H1 (cell line): ENCODE data around the gene RNF44. TPM values are rescaled to one million over a fixed set of nuclear protein-coding genes. Genes with fewer than 3 reads are reported as not detected.

ENCODE experiments used
- CTCF ChIA-PET: fragments of 300-600 bp; sonication (Branson Sonifier 250); formaldehyde crosslinking; loops from one replicate; lab custom pipeline; 2021; ENCODE audit not compliant: partially characterized antibody; lab: Charles Lee
- POLR2A ChIA-PET: fragments of 300-600 bp; sonication (Branson Sonifier 250); formaldehyde crosslinking; loops from one replicate; lab custom pipeline; 2021; ENCODE audit warnings: inconsistent platforms; ENCODE audit not compliant: partially characterized antibody; lab: Charles Lee
- DNase-seq, 2 experiments: peaks; one replicate each; pipeline versions ENCODE4 v3.0.0 to v3.0.0-alpha.2; 2010 to 2022; ENCODE audit warnings: low spot score in 2 of 2, low read depth in 1 of 2, mixed read lengths in 1 of 2
- FAIRE-seq: peaks from 2 replicates; lab custom pipeline; 2011; peaks lifted over from hg19 to GRCh38; lab: Jason Lieb, UNC
- H2AFZ ChIP-seq: 2 replicates; pipeline ENCODE4 v1.8.1; 2012; ENCODE audit warnings: low read length, inconsistent platforms
- H2AK5ac ChIP-seq: 2 replicates; pipeline ENCODE4 v1.6.1; 2013; ENCODE audit warnings: low read depth, low read length
- H2BK120ac ChIP-seq: replicated peaks from 2 replicates; pipeline ENCODE3; 2013; ENCODE audit warnings: low read depth, low read length, inconsistent platforms
- H2BK12ac ChIP-seq: 2 replicates; pipeline ENCODE4 v1.6.1; 2013; ENCODE audit warnings: low read depth, low read length
- H2BK15ac ChIP-seq: 2 replicates; pipeline ENCODE4 v1.6.1; 2013; ENCODE audit warnings: low read length
- H2BK20ac ChIP-seq: 2 replicates; pipeline ENCODE4 v1.6.1; 2013; ENCODE audit warnings: low read length
- H2BK5ac ChIP-seq: 2 replicates; pipeline ENCODE4 v1.6.1; 2013; ENCODE audit warnings: low read depth, low read length
- H3K14ac ChIP-seq: 2 replicates; pipeline ENCODE4 v1.6.1; 2013; ENCODE audit warnings: inconsistent platforms; ENCODE audit not compliant: insufficient read length
- H3K18ac ChIP-seq: 2 replicates; pipeline ENCODE4 v1.6.1; 2013; ENCODE audit warnings: low read length; ENCODE audit errors: extremely low read depth
- H3K23ac ChIP-seq: 2 replicates; pipeline ENCODE4 v1.6.1; 2013; ENCODE audit warnings: inconsistent platforms; ENCODE audit not compliant: insufficient read length
- H3K23me2 ChIP-seq: 2 replicates; pipeline ENCODE4 v1.6.1; 2013; ENCODE audit warnings: low read depth, low read length
- H3K27ac ChIP-seq: 2 replicates; pipeline ENCODE4 v1.6.1; 2011; ENCODE audit warnings: low read depth, low read length, inconsistent platforms
- H3K27me3 ChIP-seq, 4 experiments: replicated peaks in 1 of 4; 1 replicate in 1 of 4; 2 replicates in 3 of 4; pipeline versions ENCODE4 v1.6.1 to v1.8.1; 2011 to 2013; ENCODE audit warnings: low read length in 3 of 4, mild to moderate bottlenecking in 3 of 4, inconsistent platforms in 2 of 4, mixed read lengths in 2 of 4, moderate library complexity in 1 of 4; ENCODE audit not compliant: control insufficient read depth in 3 of 4, insufficient read depth in 3 of 4; ENCODE audit errors: extremely low read depth in 1 of 4
- H3K36me3 ChIP-seq, 4 experiments: 2 replicates each; pipeline versions ENCODE4 v1.6.1 to v1.8.1; 2011 to 2013; ENCODE audit warnings: mild to moderate bottlenecking in 4 of 4, low read length in 3 of 4, moderate library complexity in 2 of 4, control low read depth in 1 of 4, inconsistent platforms in 1 of 4; ENCODE audit not compliant: insufficient read depth in 4 of 4, control insufficient read depth in 2 of 4
- H3K4ac ChIP-seq: replicated peaks from 2 replicates; pipeline ENCODE3; 2013; ENCODE audit warnings: low read length, low read depth, mixed read lengths, inconsistent platforms; ENCODE audit not compliant: insufficient read length
- H3K4me1 ChIP-seq, 4 experiments: replicated peaks in 1 of 4; 1 replicate in 1 of 4; 2 replicates in 3 of 4; pipeline versions ENCODE4 v1.6.1 to v1.8.1; 2011 to 2013; ENCODE audit warnings: low read length in 3 of 4, inconsistent platforms in 2 of 4, mixed read lengths in 1 of 4; ENCODE audit not compliant: insufficient read depth in 4 of 4, control insufficient read depth in 3 of 4
- H3K4me2 ChIP-seq, 2 experiments: 2 replicates each; pipeline versions ENCODE4 v1.6.1 to v1.8.1; 2011 to 2013; ENCODE audit warnings: low read depth in 2 of 2, low read length in 2 of 2, control low read depth in 1 of 2, inconsistent platforms in 1 of 2, mild to moderate bottlenecking in 1 of 2; ENCODE audit not compliant: insufficient read depth in 1 of 2
- H3K4me3 ChIP-seq, 4 experiments: fragments of 200-600, 300-600 bp in 1 of 4; sonication (generic), shearing (Covaris generic), sonication (Bioruptor Twin) in 1 of 4; 2 replicates each; pipeline versions ENCODE4 v1.5.1 to v1.8.1; 2011 to 2016; ENCODE audit warnings: low read length in 4 of 4, low read depth in 3 of 4, control low read depth in 2 of 4, inconsistent platforms in 2 of 4, mild to moderate bottlenecking in 2 of 4, mixed read lengths in 1 of 4, moderate library complexity in 1 of 4; ENCODE audit not compliant: insufficient read depth in 2 of 4; ENCODE audit errors: extremely low read depth in 1 of 4
- H3K56ac ChIP-seq: replicated peaks from 2 replicates; pipeline ENCODE3; 2013; ENCODE audit warnings: low read depth, mild to moderate bottlenecking, mixed read lengths, low read length, inconsistent platforms; ENCODE audit not compliant: insufficient read length
- H3K79me1 ChIP-seq: 2 replicates; pipeline ENCODE4 v1.6.1; 2013; ENCODE audit warnings: low read depth, low read length, control low read depth
- H3K79me2 ChIP-seq, 2 experiments: 2 replicates each; pipeline versions ENCODE4 v1.6.1 to v1.8.1; 2012 to 2013; ENCODE audit warnings: low read length in 2 of 2, mild to moderate bottlenecking in 2 of 2, inconsistent platforms in 1 of 2; ENCODE audit not compliant: insufficient read depth in 2 of 2, control insufficient read depth in 1 of 2
- H3K9ac ChIP-seq, 4 experiments: replicated peaks in 1 of 4; 1 replicate in 1 of 4; 2 replicates in 3 of 4; pipeline versions ENCODE4 v1.6.1 to v1.8.1; 2011 to 2013; ENCODE audit warnings: low read depth in 3 of 4, low read length in 3 of 4, control low read depth in 2 of 4, mild to moderate bottlenecking in 2 of 4, moderate library complexity in 2 of 4, inconsistent platforms in 1 of 4; ENCODE audit errors: extremely low read depth in 1 of 4
- H3K9me3 ChIP-seq, 2 experiments: 2 replicates each; pipeline versions ENCODE4 v1.6.1 to v1.8.1; 2012 to 2013; ENCODE audit warnings: mild to moderate bottlenecking in 2 of 2, moderate library complexity in 2 of 2, control low read depth in 1 of 2, inconsistent platforms in 1 of 2, low read depth in 1 of 2, low read length in 1 of 2, mixed read lengths in 1 of 2; ENCODE audit not compliant: insufficient read depth in 2 of 2
- H4K20me1 ChIP-seq, 2 experiments: replicated peaks in 1 of 2; 2 replicates each; pipeline versions ENCODE3 to v1.8.1; 2011 to 2013; ENCODE audit warnings: inconsistent platforms in 2 of 2, low read length in 2 of 2, mild to moderate bottlenecking in 1 of 2; ENCODE audit not compliant: insufficient read depth in 2 of 2, control insufficient read depth in 1 of 2
- H4K5ac ChIP-seq: 2 replicates; pipeline ENCODE4 v1.6.1; 2013; ENCODE audit warnings: low read length, low read depth, mixed read lengths, inconsistent platforms; ENCODE audit not compliant: insufficient read length
- H4K8ac ChIP-seq: 2 replicates; pipeline ENCODE4 v1.8.0; 2013; ENCODE audit warnings: mild to moderate bottlenecking, moderate library complexity, low read length, inconsistent platforms; ENCODE audit not compliant: insufficient read depth; ENCODE audit errors: extremely low read depth
- H4K91ac ChIP-seq: replicated peaks from 2 replicates; pipeline ENCODE3; 2013; ENCODE audit warnings: low read length, mixed read lengths, inconsistent platforms; ENCODE audit not compliant: insufficient read length
- JUND ChIP-seq: IDR thresholded peaks from 2 replicates; pipeline ENCODE4 v1.6.1; 2011; ENCODE audit warnings: mild to moderate bottlenecking, improper control_type of control experiment, low read length
- KDM4A ChIP-seq: IDR thresholded peaks from one replicate; pipeline ENCODE4 v1.7.1; 2012; ENCODE audit warnings: low read depth, mild to moderate bottlenecking, moderate library complexity, low read length, inconsistent platforms; ENCODE audit not compliant: severe bottlenecking
- TBP ChIP-seq: IDR thresholded peaks from 2 replicates; pipeline ENCODE4 v1.6.1; 2011; ENCODE audit warnings: low read depth, low read length, improper control_type of control experiment
- WGBS, 2 experiments: shearing (Covaris generic) in 1 of 2; methylation state at CpG; one replicate each; pipeline versions ENCODE4 v1.1.6 to v1.1.7; 2013 to 2015; ENCODE audit warnings: low lambda C conversion rate in 2 of 2, mixed read lengths in 2 of 2, inconsistent platforms in 1 of 2, low coverage in 1 of 2, missing lambda C conversion rate in 1 of 2; ENCODE audit not compliant: insufficient replicate concordance in 2 of 2, insufficient coverage in 1 of 2, insufficient read length in 1 of 2; ENCODE audit errors: extremely low coverage in 1 of 2, missing lambda C conversion rate in 1 of 2; 5-methylcytosine and 5-hydroxymethylcytosine counted together
- polyA plus RNA-seq, 7 experiments: library from polyadenylated mRNA; depleted of rRNA in 3 of 7; stranded (reverse) in 5 of 7; unstranded in 2 of 7; fragments of >200 nt in 5 of 7; fragments of 200-250 nt in 2 of 7; gene quantifications; 1 replicate in 5 of 7; 2 replicates in 1 of 7; 4 replicates in 1 of 7; pipeline versions ENCODE4 v1.2.1 to v1.2.3, GENCODE V29; 2011 to 2013; ENCODE audit warnings: missing spikeins in 2 of 7, mixed read lengths in 2 of 7
- total RNA-seq: library from RNA; stranded (reverse); fragmentation: NEBNext Ultra II Directional; extraction: Animal tissue kit (Norgen Biotek cat#: 25700); gene quantifications from 2 replicates; pipeline ENCODE4 v1.2.1, GENCODE V29; 2021

Gene RNF44
- total and polyA plus RNA-seq, 2 of the 8 experiments (the other 6 are each of a cell fraction or from before 2014, with no cell fraction given), result 54.7 to 164 TPM

DNA sequence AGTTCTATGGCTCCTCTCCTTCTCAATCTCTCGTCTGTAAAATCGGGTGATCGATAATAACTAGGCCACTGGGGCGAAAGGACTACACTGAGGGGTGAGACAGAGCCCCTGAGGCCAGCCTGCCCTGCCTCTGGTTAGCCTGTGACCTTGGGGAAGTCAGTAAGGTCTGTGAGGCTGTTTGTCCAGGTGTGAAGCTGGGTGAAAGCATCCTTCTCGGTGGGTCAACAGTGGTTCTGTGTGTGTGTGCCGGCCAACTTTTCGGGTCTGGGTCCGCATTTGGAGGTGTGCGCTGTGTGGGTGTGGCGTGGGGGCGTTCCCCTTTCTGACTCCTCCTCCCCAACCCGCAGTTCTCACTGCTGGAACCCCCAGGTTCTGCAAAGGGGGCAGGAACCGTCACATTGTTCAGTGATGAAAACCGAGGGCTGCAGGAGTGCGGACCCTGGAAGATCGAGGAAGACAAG is 5.0 kb upstream of the RNF44 start:
- Histone ChIP-seq H2BK12ac (peak overlapping the region; percentile 56; the same call in 1 of the 2 replicates), H4K91ac (peak overlapping the region; percentile 36), H3K18ac (peak overlapping the region; percentile 79; the same call in 1 of the 2 replicates), H3K9me3 (no peaks in the 10 kb centered on the region), H3K27ac (peak overlapping the region; percentile 51; the same call in 1 of the 2 replicates), H3K14ac (no peak overlapping the region), H4K8ac (peak overlapping the region; percentile 87; the same call in 1 of the 2 replicates), H3K4me2 (peak overlapping the region; percentile 91 to 93), H3K4me3 (peak overlapping the region; percentile 66 to 76 (median 71)), H3K36me3 (no peaks in the 10 kb centered on the region), H3K23ac (no peak overlapping the region), H2BK120ac (no peak overlapping the region), H3K4ac (no peak overlapping the region), H2BK5ac (peak overlapping the region; percentile 77; the same call in 1 of the 2 replicates), H2AK5ac (peak overlapping the region; percentile 79), H3K27me3 (no peaks in the 10 kb centered on the region; a peak in 1 of 7 replicates), H3K79me1 (peaks cover 2% of the 10 kb centered on the region; the same call in 1 of the 2 replicates), H3K4me1 (peaks cover 9 to 18% (median 18%) of the 10 kb centered on the region in 4 experiments), H2AFZ (no peak overlapping the region), H4K20me1 (peaks cover 0 to 1% of the 10 kb centered on the region in 2 experiments), H3K9ac (peak overlapping the region in 2 of 4 experiments; percentile 54 to 55; a peak in 3 of 7 replicates), H3K79me2 (no peaks in the 10 kb centered on the region), H2BK20ac (peak overlapping the region; percentile 90), H3K56ac (peak overlapping the region; percentile 3), H2BK15ac (peak overlapping the region; percentile 94), H4K5ac (no peak overlapping the region), H3K23me2 (peaks cover 14% of the 10 kb centered on the region)
- peak; percentile 23 for TF ChIP-seq KDM4A
- peak; percentile 10; the same call in 1 of the 2 replicates for TF ChIP-seq TBP
- TF ChIP-seq JUND, result no peak
- WGBS, 2 experiments, result 31% methylated on average over 13 of the region's 16 CpGs; no CpG with 5 or more reads in 1 of the 2 experiments
- DNase-seq (no peak), FAIRE-seq (no peak)
- POLR2A ChIA-PET, result interaction anchor here (0.6 to 21.1 kb wide), 8 partner anchors 7 to 159 kb away, joined by 3 to 458 read pairs (median 4); partner anchors contain the start of gene RNF44
- CTCF ChIA-PET, result interaction anchor here (0.8 to 3.7 kb wide), 9 partner anchors 8 to 80 kb away, joined by 3 to 27 read pairs (median 4); no protein-coding TSS in a partner anchor
